IMR-90 (cell line): ENCODE results near the gene ADD1. TPM values are rescaled to one million over a fixed set of nuclear protein-coding genes. Genes with fewer than 3 reads are reported as not detected.

ENCODE experiments used
- ATAC-seq: fragments of 200-7000 bp; cut with Tn5 transposase; 2 replicates; pipeline ENCODE4 v1.9.1; 2020; ENCODE audit warnings: low read depth, mild to moderate bottlenecking, moderate library complexity
- BruUV-seq: library from RNA; stranded (reverse); fragments of 400-500 nt; replicated peaks from 2 replicates; lab custom pipeline; 2021; lab: Mats Ljungman, UMichigan
- CTCF ChIA-PET: fragments of 300-600 bp; formaldehyde crosslinking; extraction: SDS; loops from one replicate; lab custom pipeline; 2021; ENCODE audit warnings: antibody characterized with exemption; lab: Yijun Ruan, JAX
- POLR2A ChIA-PET: fragments of 300-600 bp; sonication (Branson Sonifier 250); formaldehyde crosslinking; loops from one replicate; lab custom pipeline; 2022; ENCODE audit warnings: antibody characterized with exemption; ENCODE audit not compliant: unreplicated experiment; lab: Charles Lee
- DNase-seq: peaks from one replicate; pipeline ENCODE4 v3.0.0; 2013
- H2AFZ ChIP-seq: replicated peaks from 2 replicates; pipeline ENCODE3; 2013; ENCODE audit warnings: low read length, mild to moderate bottlenecking; ENCODE audit not compliant: poor library complexity
- H2AK5ac ChIP-seq: 2 replicates; pipeline ENCODE4 v1.6.1; 2013; ENCODE audit warnings: low read depth, low read length, inconsistent platforms
- H2AK9ac ChIP-seq: replicated peaks from 2 replicates; pipeline ENCODE3; 2013; ENCODE audit warnings: mild to moderate bottlenecking, low read depth, low read length, moderate library complexity; ENCODE audit not compliant: poor library complexity
- H2BK120ac ChIP-seq: 2 replicates; pipeline ENCODE4 v1.6.1; 2013; ENCODE audit warnings: low read depth, low read length, inconsistent platforms
- H2BK15ac ChIP-seq: 3 replicates; pipeline ENCODE4 v1.6.1; 2013; ENCODE audit warnings: low read depth, low read length, inconsistent platforms
- H2BK20ac ChIP-seq: 2 replicates; pipeline ENCODE4 v1.6.1; 2013; ENCODE audit warnings: low read depth, mild to moderate bottlenecking, inconsistent platforms, low read length, moderate library complexity
- H2BK5ac ChIP-seq: 2 replicates; pipeline ENCODE4 v1.6.1; 2013; ENCODE audit warnings: mild to moderate bottlenecking, low read depth, low read length, inconsistent platforms; ENCODE audit not compliant: poor library complexity, severe bottlenecking
- H3K14ac ChIP-seq: replicated peaks from 2 replicates; pipeline ENCODE4 v1.6.1; 2013; ENCODE audit warnings: low read depth, low read length, inconsistent platforms
- H3K18ac ChIP-seq: 2 replicates; pipeline ENCODE4 v1.6.1; 2013; ENCODE audit warnings: low read depth, low read length, control low read depth
- H3K23ac ChIP-seq: 2 replicates; pipeline ENCODE4 v1.6.1; 2013; ENCODE audit warnings: low read depth, low read length, inconsistent platforms
- H3K27ac ChIP-seq: 2 replicates; pipeline ENCODE4 v1.5.1; 2013; ENCODE audit warnings: mild to moderate bottlenecking, control low read depth, low read length; ENCODE audit not compliant: insufficient read depth
- H3K27me3 ChIP-seq: 2 replicates; pipeline ENCODE4 v1.6.1; 2013; ENCODE audit warnings: low read length; ENCODE audit not compliant: control insufficient read depth, insufficient read depth
- H3K36me3 ChIP-seq: 2 replicates; pipeline ENCODE4 v1.6.1; 2013; ENCODE audit warnings: low read length, mixed read lengths; ENCODE audit not compliant: control insufficient read depth, insufficient read depth
- H3K4ac ChIP-seq: 2 replicates; pipeline ENCODE4 v1.6.1; 2013; ENCODE audit warnings: low read depth, low read length, inconsistent platforms
- H3K4me1 ChIP-seq: 2 replicates; pipeline ENCODE4 v1.6.1; 2013; ENCODE audit warnings: low read length, mixed read lengths; ENCODE audit not compliant: control insufficient read depth, insufficient read depth
- H3K4me2 ChIP-seq: 2 replicates; pipeline ENCODE4 v1.6.1; 2013; ENCODE audit warnings: low read depth, mild to moderate bottlenecking, control low read depth, low read length, moderate library complexity
- H3K4me3 ChIP-seq: 2 replicates; pipeline ENCODE4 v1.5.1; 2013; ENCODE audit warnings: low read depth, mild to moderate bottlenecking, control low read depth, low read length, moderate library complexity; ENCODE audit not compliant: insufficient read depth
- H3K56ac ChIP-seq: 2 replicates; pipeline ENCODE4 v1.6.1; 2013; ENCODE audit warnings: low read length, inconsistent platforms; ENCODE audit not compliant: insufficient read depth; ENCODE audit errors: extremely low read depth
- H3K79me1 ChIP-seq, 2 experiments: 2 replicates each; pipeline ENCODE4 v1.6.1; 2013; ENCODE audit warnings: low read length in 2 of 2, inconsistent platforms in 1 of 2, low read depth in 1 of 2
- H3K9ac ChIP-seq: 2 replicates; pipeline ENCODE4 v1.6.1; 2013; ENCODE audit warnings: low read depth, low read length, control low read depth
- H3K9me1 ChIP-seq: 2 replicates; pipeline ENCODE4 v1.6.1; 2013; ENCODE audit warnings: low read length, inconsistent platforms; ENCODE audit not compliant: insufficient read depth
- H3K9me3 ChIP-seq: 2 replicates; pipeline ENCODE4 v1.6.1; 2013; ENCODE audit warnings: low read length; ENCODE audit not compliant: control insufficient read depth, insufficient read depth
- H4K20me1 ChIP-seq: 2 replicates; pipeline ENCODE4 v1.6.1; 2013; ENCODE audit warnings: low read length, inconsistent platforms; ENCODE audit not compliant: insufficient read depth
- H4K5ac ChIP-seq: 2 replicates; pipeline ENCODE4 v1.6.1; 2013; ENCODE audit warnings: mild to moderate bottlenecking, low read depth, low read length, control low read depth
- H4K8ac ChIP-seq, 2 experiments: 2 replicates each; pipeline ENCODE4 v1.6.1; 2013; ENCODE audit warnings: low read depth in 2 of 2, low read length in 2 of 2, control low read depth in 1 of 2, inconsistent platforms in 1 of 2
- H4K91ac ChIP-seq: 2 replicates; pipeline ENCODE4 v1.6.1; 2013; ENCODE audit warnings: low read depth, low read length, inconsistent platforms; ENCODE audit not compliant: insufficient read depth
- BHLHE40 ChIP-seq: fragments of 150-350 bp; IDR thresholded peaks from 2 replicates; pipeline ENCODE4 v1.6.1; 2016; ENCODE audit warnings: mild to moderate bottlenecking, low read depth, low read length
- CEBPB ChIP-seq: IDR thresholded peaks from 2 replicates; pipeline ENCODE4 v1.6.1; 2012; ENCODE audit warnings: low read depth, low read length, improper control_type of control experiment
- CHD1 ChIP-seq: IDR thresholded peaks from 2 replicates; pipeline ENCODE4 v1.6.1; 2012; ENCODE audit warnings: low read depth, low read length, improper control_type of control experiment
- CTCF ChIP-seq: conservative IDR thresholded peaks from 2 replicates; pipeline ENCODE4 v1.5.1; 2012; ENCODE audit warnings: mild to moderate bottlenecking, low read depth, low read length, improper control_type of control experiment
- FOS ChIP-seq: fragments of 150-350 bp; IDR thresholded peaks from 2 replicates; pipeline ENCODE4 v1.6.1; 2016; ENCODE audit warnings: low read depth, low read length
- MAFK ChIP-seq: IDR thresholded peaks from 2 replicates; pipeline ENCODE4 v1.6.1; 2012; ENCODE audit warnings: low read depth, low read length, improper control_type of control experiment
- MAZ ChIP-seq: IDR thresholded peaks from 2 replicates; pipeline ENCODE4 v1.6.1; 2012; ENCODE audit warnings: low read depth, mild to moderate bottlenecking, low read length, improper control_type of control experiment, moderate library complexity, borderline replicate concordance
- MXI1 ChIP-seq: IDR thresholded peaks from 2 replicates; pipeline ENCODE4 v1.6.1; 2012; ENCODE audit warnings: low read depth, mild to moderate bottlenecking, low read length, moderate library complexity, borderline replicate concordance
- NFE2L2 ChIP-seq: fragments of 150-350 bp; IDR thresholded peaks from 2 replicates; pipeline ENCODE4 v1.6.1; 2016; ENCODE audit warnings: low read depth, mild to moderate bottlenecking, low read length
- POLR2A ChIP-seq: IDR thresholded peaks from 2 replicates; pipeline ENCODE4 v1.6.1; 2012; ENCODE audit warnings: mild to moderate bottlenecking, low read depth, low read length
- RAD21 ChIP-seq: IDR thresholded peaks from 2 replicates; pipeline ENCODE4 v1.6.1; 2012; ENCODE audit warnings: low read length, improper control_type of control experiment
- RCOR1 ChIP-seq: IDR thresholded peaks from 2 replicates; pipeline ENCODE4 v1.6.1; 2012; ENCODE audit warnings: mild to moderate bottlenecking, low read length, improper control_type of control experiment; ENCODE audit not compliant: insufficient replicate concordance
- RFX5 ChIP-seq: IDR thresholded peaks from 2 replicates; pipeline ENCODE4 v1.8.0; 2012; ENCODE audit warnings: low read depth, mild to moderate bottlenecking, low read length, moderate library complexity
- SMC3 ChIP-seq: fragments of 150-350 bp; IDR thresholded peaks from 2 replicates; pipeline ENCODE4 v1.6.1; 2016; ENCODE audit warnings: low read depth, mild to moderate bottlenecking, antibody characterized with exemption, low read length, moderate library complexity
- WGBS, 2 experiments: methylation state at CpG; one replicate each; pipeline versions ENCODE4 v1.1.5 to v1.1.7; 2013; ENCODE audit warnings: missing lambda C conversion rate in 2 of 2; ENCODE audit not compliant: insufficient read length in 1 of 2; ENCODE audit errors: extremely low coverage in 2 of 2; 5-methylcytosine and 5-hydroxymethylcytosine counted together
- dilution Hi-C: fragments of 300-500 bp; cut with HindIII; formaldehyde crosslinking; loops from one replicate; pipeline ENCODE4 v1.14.3; 2018; ENCODE audit warnings: low sequenced_read_pairs; ENCODE audit not compliant: unreplicated experiment
- in situ Hi-C: fragments of 300-500 bp; cut with MboI; formaldehyde crosslinking; loops from 3 replicates; pipeline ENCODE4 v1.14.3; 2019; ENCODE audit warnings: low sequenced_read_pairs, inconsistent platforms, mixed read lengths
- intact Hi-C: fragments of 100-400 bp; cut with micrococcal nuclease; formaldehyde crosslinking; loops from 2 replicates; pipeline ENCODE4 v1.10.0; 2022
- polyA plus RNA-seq, 3 experiments: library from polyadenylated mRNA; depleted of rRNA; stranded (reverse); fragments of >200 nt; gene quantifications; 2 replicates each; pipeline ENCODE4 v1.2.3, GENCODE V29; 2012; ENCODE audit warnings: low replicate concordance in 1 of 3
- total RNA-seq: library from RNA; depleted of rRNA; stranded (reverse); fragments of >200 nt; gene quantifications from 2 replicates; pipeline ENCODE4 v1.2.3, GENCODE V29; 2012
- TF ChIP-seq, protein P1 (sequence below): fragments of 150-350 bp; IDR thresholded peaks from 2 replicates; pipeline ENCODE4 v1.6.1; 2016; ENCODE audit warnings: low read depth, mild to moderate bottlenecking, low read length, moderate library complexity, borderline replicate concordance
- TF ChIP-seq, protein P2 (sequence below): fragments of 150-350 bp; IDR thresholded peaks from 2 replicates; pipeline ENCODE4 v1.6.1; 2017; ENCODE audit warnings: mild to moderate bottlenecking, antibody characterized with exemption, low read length, low read depth

Gene ADD1
- total and polyA plus RNA-seq, 2 of the 4 experiments (the other 2 are of a cell fraction) = 122 to 215 TPM

- Histone ChIP-seq H3K14ac (0 out of 2 replicates have a peak overlapping the region, but pooled peaks have one; percentile 38), H3K79me1 (peaks cover 44 to 75% of the 10 kb centered on the region in 2 experiments), H2AK5ac (peak overlapping the region; percentile 79), H2BK5ac (peak overlapping the region; percentile 36), H3K4me3 (no peak overlapping the region), H4K20me1 (peaks cover 49% of the 10 kb centered on the region), H3K9me3 (no peaks in the 10 kb centered on the region), H3K23ac (peak overlapping the region; percentile 69; the same call in 1 of the 2 replicates), H2BK120ac (no peak overlapping the region), H3K4ac (peak overlapping the region; percentile 54), H2AK9ac (no peak overlapping the region), H3K4me1 (peaks cover 6% of the 10 kb centered on the region), H3K9ac (no peak overlapping the region), H3K4me2 (no peak overlapping the region), H3K27ac (no peak overlapping the region), H2AFZ (no peak overlapping the region), H2BK20ac (no peak overlapping the region), H4K5ac (no peak overlapping the region), H3K36me3 (peaks cover 10% of the 10 kb centered on the region), H2BK15ac (no peak overlapping the region), H3K18ac (no peak overlapping the region), H3K9me1 (peaks cover 33% of the 10 kb centered on the region), H4K91ac (no peak overlapping the region), H3K56ac (no peak overlapping the region), H3K27me3 (no peaks in the 10 kb centered on the region), H4K8ac (peak overlapping the region in 1 of 2 experiments; percentile 62; a peak in 2 of 4 replicates)
- no TSS peak for BruUV-seq
- 100% methylated on average over 1 of the region's 3 CpGs; no CpG with 5 or more reads in 1 of the 2 experiments for WGBS, 2 experiments
- CTCF ChIA-PET = interaction anchor here (1.2 kb wide), 1 partner anchor 13 kb away, joined by 3 read pairs; no protein-coding TSS in a partner anchor
- intact Hi-C loops (no loop called here), in situ Hi-C loops (no loop called here), dilution Hi-C loops (no loop called here)
- DNase-seq = no peak
- POLR2A ChIA-PET = interaction anchor here (0.5 kb wide), 1 partner anchor 621 kb away, joined by 3 read pairs; no protein-coding TSS in a partner anchor
- TF ChIP-seq CHD1 = no peak
- TF ChIP-seq RCOR1 = no peak
- TF ChIP-seq CTCF = no peak
- no peak for TF ChIP-seq NFE2L2
- TF ChIP-seq, protein P1, sequence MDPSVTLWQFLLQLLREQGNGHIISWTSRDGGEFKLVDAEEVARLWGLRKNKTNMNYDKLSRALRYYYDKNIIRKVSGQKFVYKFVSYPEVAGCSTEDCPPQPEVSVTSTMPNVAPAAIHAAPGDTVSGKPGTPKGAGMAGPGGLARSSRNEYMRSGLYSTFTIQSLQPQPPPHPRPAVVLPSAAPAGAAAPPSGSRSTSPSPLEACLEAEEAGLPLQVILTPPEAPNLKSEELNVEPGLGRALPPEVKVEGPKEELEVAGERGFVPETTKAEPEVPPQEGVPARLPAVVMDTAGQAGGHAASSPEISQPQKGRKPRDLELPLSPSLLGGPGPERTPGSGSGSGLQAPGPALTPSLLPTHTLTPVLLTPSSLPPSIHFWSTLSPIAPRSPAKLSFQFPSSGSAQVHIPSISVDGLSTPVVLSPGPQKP = no peak
- no peak for TF ChIP-seq MAFK
- no peak for TF ChIP-seq MXI1
- no peak for TF ChIP-seq RAD21
- TF ChIP-seq, protein P2, sequence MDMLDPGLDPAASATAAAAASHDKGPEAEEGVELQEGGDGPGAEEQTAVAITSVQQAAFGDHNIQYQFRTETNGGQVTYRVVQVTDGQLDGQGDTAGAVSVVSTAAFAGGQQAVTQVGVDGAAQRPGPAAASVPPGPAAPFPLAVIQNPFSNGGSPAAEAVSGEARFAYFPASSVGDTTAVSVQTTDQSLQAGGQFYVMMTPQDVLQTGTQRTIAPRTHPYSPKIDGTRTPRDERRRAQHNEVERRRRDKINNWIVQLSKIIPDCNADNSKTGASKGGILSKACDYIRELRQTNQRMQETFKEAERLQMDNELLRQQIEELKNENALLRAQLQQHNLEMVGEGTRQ = no peak
- no peak for TF ChIP-seq POLR2A
- TF ChIP-seq MAZ = no peak
- no peak for TF ChIP-seq RFX5
- no peak for TF ChIP-seq SMC3
- TF ChIP-seq CEBPB = no peak
- TF ChIP-seq FOS = no peak
- no peak for TF ChIP-seq BHLHE40
- ATAC-seq = no peak
Measured at GRCh38 chr4:2875556-2875955, 31.9 kb downstream of the ADD1 start.
